ENCODE data around the gene DYRK4. TPM values are rescaled to one million over a fixed set of nuclear protein-coding genes. Genes with fewer than 3 reads are reported as not detected.

The DYRK4 gene
- total and polyA plus RNA-seq, 2 of the 4 experiments (the other 2 are of a cell fraction) = 44.6 to 71.6 TPM

DNA sequence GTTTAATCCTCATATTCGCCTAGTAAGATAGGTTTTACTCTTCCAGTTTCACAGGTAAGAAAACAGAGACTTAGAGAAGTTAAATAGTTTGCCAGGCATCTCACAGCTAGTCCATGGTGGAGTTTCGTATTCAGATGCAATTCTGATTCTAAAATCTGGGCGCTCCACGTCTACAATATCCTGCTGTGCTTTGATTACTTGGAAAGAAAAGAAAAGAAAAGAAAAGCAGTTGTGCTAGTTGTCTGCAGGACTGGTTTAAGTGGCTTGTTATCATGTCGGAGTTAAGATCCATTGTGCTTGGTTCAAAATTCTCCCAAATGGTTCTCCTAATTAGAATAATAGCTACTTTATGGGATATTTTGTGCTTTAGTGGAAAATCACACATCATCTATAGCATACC, 68.3 kb downstream of the DYRK4 start:
- WGBS, 2 experiments (ENCODE audit: extremely low coverage in 2 of 2, insufficient read length in 1 of 2) = 11% methylated on average over 3 of the region's 5 CpGs; no CpG with 5 or more reads in 1 of the 2 experiments
- H2BK15ac ChIP-seq (ENCODE audit: low read depth, low read length) = no peak overlapping the region
- no peak for DNase-seq
- in situ Hi-C loops (cut with MboI; ENCODE audit: low sequenced_read_pairs) = no loop called here
- no peaks in the 10 kb centered on the region for H3K9me3 ChIP-seq (ENCODE audit: control insufficient read depth, insufficient read depth, low read length)
- no TSS peak for BruUV-seq (replicated peaks)
- H2BK20ac ChIP-seq (ENCODE audit: low read depth, low read length) = no peak overlapping the region
- H3K4ac ChIP-seq (ENCODE audit: low read depth, low read length) = no peak overlapping the region
- no peaks in the 10 kb centered on the region for H3K9me1 ChIP-seq (ENCODE audit: insufficient read depth, low read length)
- H3K36me3 ChIP-seq (ENCODE audit: control insufficient read depth, insufficient read depth, low read length) = no peaks in the 10 kb centered on the region
- H3K4me2 ChIP-seq (ENCODE audit: low read depth, low read length) = no peak overlapping the region
- no peak for ATAC-seq (ENCODE audit: low read depth)
- H3K18ac ChIP-seq (ENCODE audit: low read depth, low read length) = no peak overlapping the region
- no peak overlapping the region for H4K8ac ChIP-seq (ENCODE audit: low read depth in 2 of 2, low read length in 2 of 2)
- peaks cover 3% of the 10 kb centered on the region; the same call in 1 of the 2 replicates for H3K27me3 ChIP-seq (ENCODE audit: control insufficient read depth, insufficient read depth, low read length)
- no peaks in the 10 kb centered on the region for H4K20me1 ChIP-seq (ENCODE audit: insufficient read depth, low read length)
- no peak overlapping the region for H4K91ac ChIP-seq (ENCODE audit: insufficient read depth, low read depth, low read length)
- H3K4me3 ChIP-seq (ENCODE audit: insufficient read depth, low read depth, low read length) = no peak overlapping the region
- dilution Hi-C loops (cut with HindIII; ENCODE audit: low sequenced_read_pairs, unreplicated experiment) = no loop called here
- H2BK120ac ChIP-seq (ENCODE audit: low read depth, low read length) = no peak overlapping the region
- H2AK9ac ChIP-seq (replicated peaks; ENCODE audit: low read depth, low read length, poor library complexity) = no peak overlapping the region
- no peaks in the 10 kb centered on the region for H3K4me1 ChIP-seq (ENCODE audit: control insufficient read depth, insufficient read depth, low read length)
- CTCF ChIA-PET = no interaction called here
- no peak overlapping the region for H4K5ac ChIP-seq (ENCODE audit: low read depth, low read length)
- H2BK5ac ChIP-seq (ENCODE audit: low read depth, low read length, poor library complexity, severe bottlenecking) = no peak overlapping the region
- no peak overlapping the region for H2AK5ac ChIP-seq (ENCODE audit: low read depth, low read length)
- no peak for TF ChIP-seq MAZ (IDR thresholded peaks at IDR 0.05; ENCODE audit: borderline replicate concordance, low read depth, low read length)
- TF ChIP-seq FOS (IDR thresholded peaks at IDR 0.05; ENCODE audit: low read depth, low read length) = no peak
- TF ChIP-seq, protein P1, sequence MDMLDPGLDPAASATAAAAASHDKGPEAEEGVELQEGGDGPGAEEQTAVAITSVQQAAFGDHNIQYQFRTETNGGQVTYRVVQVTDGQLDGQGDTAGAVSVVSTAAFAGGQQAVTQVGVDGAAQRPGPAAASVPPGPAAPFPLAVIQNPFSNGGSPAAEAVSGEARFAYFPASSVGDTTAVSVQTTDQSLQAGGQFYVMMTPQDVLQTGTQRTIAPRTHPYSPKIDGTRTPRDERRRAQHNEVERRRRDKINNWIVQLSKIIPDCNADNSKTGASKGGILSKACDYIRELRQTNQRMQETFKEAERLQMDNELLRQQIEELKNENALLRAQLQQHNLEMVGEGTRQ (IDR thresholded peaks at IDR 0.05; ENCODE audit: low read depth, low read length) = no peak
- TF ChIP-seq BHLHE40 (IDR thresholded peaks at IDR 0.05; ENCODE audit: low read depth, low read length) = no peak
- no peak for TF ChIP-seq SMC3 (IDR thresholded peaks at IDR 0.05; ENCODE audit: low read depth, low read length)
- no peak for TF ChIP-seq RCOR1 (IDR thresholded peaks at IDR 0.05; ENCODE audit: insufficient replicate concordance, low read length)
- no peak for TF ChIP-seq NFE2L2 (IDR thresholded peaks at IDR 0.05; ENCODE audit: low read depth, low read length)
- TF ChIP-seq, protein P2, sequence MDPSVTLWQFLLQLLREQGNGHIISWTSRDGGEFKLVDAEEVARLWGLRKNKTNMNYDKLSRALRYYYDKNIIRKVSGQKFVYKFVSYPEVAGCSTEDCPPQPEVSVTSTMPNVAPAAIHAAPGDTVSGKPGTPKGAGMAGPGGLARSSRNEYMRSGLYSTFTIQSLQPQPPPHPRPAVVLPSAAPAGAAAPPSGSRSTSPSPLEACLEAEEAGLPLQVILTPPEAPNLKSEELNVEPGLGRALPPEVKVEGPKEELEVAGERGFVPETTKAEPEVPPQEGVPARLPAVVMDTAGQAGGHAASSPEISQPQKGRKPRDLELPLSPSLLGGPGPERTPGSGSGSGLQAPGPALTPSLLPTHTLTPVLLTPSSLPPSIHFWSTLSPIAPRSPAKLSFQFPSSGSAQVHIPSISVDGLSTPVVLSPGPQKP (IDR thresholded peaks at IDR 0.05; ENCODE audit: borderline replicate concordance, low read depth, low read length) = no peak
- TF ChIP-seq, protein P3, sequence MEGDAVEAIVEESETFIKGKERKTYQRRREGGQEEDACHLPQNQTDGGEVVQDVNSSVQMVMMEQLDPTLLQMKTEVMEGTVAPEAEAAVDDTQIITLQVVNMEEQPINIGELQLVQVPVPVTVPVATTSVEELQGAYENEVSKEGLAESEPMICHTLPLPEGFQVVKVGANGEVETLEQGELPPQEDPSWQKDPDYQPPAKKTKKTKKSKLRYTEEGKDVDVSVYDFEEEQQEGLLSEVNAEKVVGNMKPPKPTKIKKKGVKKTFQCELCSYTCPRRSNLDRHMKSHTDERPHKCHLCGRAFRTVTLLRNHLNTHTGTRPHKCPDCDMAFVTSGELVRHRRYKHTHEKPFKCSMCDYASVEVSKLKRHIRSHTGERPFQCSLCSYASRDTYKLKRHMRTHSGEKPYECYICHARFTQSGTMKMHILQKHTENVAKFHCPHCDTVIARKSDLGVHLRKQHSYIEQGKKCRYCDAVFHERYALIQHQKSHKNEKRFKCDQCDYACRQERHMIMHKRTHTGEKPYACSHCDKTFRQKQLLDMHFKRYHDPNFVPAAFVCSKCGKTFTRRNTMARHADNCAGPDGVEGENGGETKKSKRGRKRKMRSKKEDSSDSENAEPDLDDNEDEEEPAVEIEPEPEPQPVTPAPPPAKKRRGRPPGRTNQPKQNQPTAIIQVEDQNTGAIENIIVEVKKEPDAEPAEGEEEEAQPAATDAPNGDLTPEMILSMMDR (conservative IDR thresholded peaks at IDR 0.05; ENCODE audit: low read depth, low read length) = no peak
- no peak for TF ChIP-seq MXI1 (IDR thresholded peaks at IDR 0.05; ENCODE audit: borderline replicate concordance, low read depth, low read length)
- no peak for TF ChIP-seq MAFK (IDR thresholded peaks at IDR 0.05; ENCODE audit: low read depth, low read length)
- no peak for TF ChIP-seq CHD1 (IDR thresholded peaks at IDR 0.05; ENCODE audit: low read depth, low read length)
- no peak for TF ChIP-seq RAD21 (IDR thresholded peaks at IDR 0.05; ENCODE audit: low read length)
- H3K79me1 ChIP-seq (ENCODE audit: low read depth in 1 of 2, low read length in 2 of 2) = no peaks in the 10 kb centered on the region
- no peak overlapping the region for H3K23ac ChIP-seq (ENCODE audit: low read depth, low read length)
- H3K56ac ChIP-seq (ENCODE audit: extremely low read depth, insufficient read depth, low read length) = no peak overlapping the region
- H3K27ac ChIP-seq (ENCODE audit: insufficient read depth, low read length) = no peak overlapping the region
- no peak overlapping the region for H3K9ac ChIP-seq (ENCODE audit: low read depth, low read length)
- no peak overlapping the region for H2AFZ ChIP-seq (replicated peaks; ENCODE audit: low read length, poor library complexity)
- intact Hi-C loops (cut with micrococcal nuclease) = no loop called here
- H3K14ac ChIP-seq (replicated peaks; ENCODE audit: low read depth, low read length) = no peak overlapping the region
- POLR2A ChIA-PET (ENCODE audit: unreplicated experiment) = no interaction called here

Data from IMR-90 (cell line).